Panc1 (cell line): ENCODE results near the gene WFDC9. TPM values are rescaled to one million over a fixed set of nuclear protein-coding genes. Genes with fewer than 3 reads are reported as not detected.
"Not testable (repeated sequence)": the region's sequence is repeated elsewhere in the genome, so short reads cannot be mapped to it uniquely, and the experiment has no call there.

ENCODE experiments used
- ATAC-seq: fragments of 200-7000 bp; cut with Tn5 transposase; 2 replicates; pipeline ENCODE4 v1.9.1; 2020; ENCODE audit warnings: mild to moderate bottlenecking, moderate library complexity
- BruUV-seq: library from RNA; stranded (reverse); fragments of 400-500 nt; replicated peaks from 2 replicates; lab custom pipeline; 2021; lab: Mats Ljungman, UMichigan
- CTCF ChIA-PET: fragments of 300-600 bp; sonication (Branson Sonifier 250); formaldehyde crosslinking; loops from one replicate; lab custom pipeline; 2022; ENCODE audit warnings: antibody characterized with exemption; lab: Charles Lee
- POLR2A ChIA-PET: fragments of 300-600 bp; sonication (Branson Sonifier 250); formaldehyde crosslinking; loops from one replicate; lab custom pipeline; 2022; ENCODE audit warnings: antibody characterized with exemption; lab: Charles Lee
- DNase-seq: peaks from one replicate; pipeline ENCODE4 v3.0.0-alpha.2; 2010; ENCODE audit warnings: low read depth, low spot score
- H3K27ac ChIP-seq: 2 replicates; pipeline ENCODE4 v1.5.1; 2011; ENCODE audit warnings: mild to moderate bottlenecking, low read length, inconsistent platforms
- H3K27me3 ChIP-seq: fragments of 200-500 bp; sonication (Bioruptor generic); 2 replicates; pipeline ENCODE4 v1.6.0; 2014; ENCODE audit warnings: low read length, inconsistent platforms; ENCODE audit not compliant: control insufficient read depth, insufficient read depth
- H3K36me3 ChIP-seq: fragments of 200-500 bp; sonication (Bioruptor generic); 2 replicates; pipeline ENCODE4 v1.5.1; 2014; ENCODE audit warnings: inconsistent platforms, mild to moderate bottlenecking, low read length, moderate library complexity; ENCODE audit not compliant: control insufficient read depth, insufficient read depth
- H3K4me1 ChIP-seq: 2 replicates; pipeline ENCODE4 v1.5.1; 2011; ENCODE audit warnings: inconsistent platforms, mild to moderate bottlenecking, low read length, moderate library complexity; ENCODE audit not compliant: control insufficient read depth, insufficient read depth
- H3K4me3 ChIP-seq, 2 experiments: 2 replicates each; pipeline ENCODE4 v1.5.1; 2011 to 2012; ENCODE audit warnings: low read depth in 2 of 2, low read length in 2 of 2, mild to moderate bottlenecking in 2 of 2, inconsistent platforms in 1 of 2, moderate library complexity in 1 of 2
- H3K9me3 ChIP-seq: fragments of 200-500 bp; sonication (Bioruptor generic); 2 replicates; pipeline ENCODE4 v1.5.1; 2014; ENCODE audit warnings: low read depth, mild to moderate bottlenecking, inconsistent platforms, low read length, moderate library complexity; ENCODE audit not compliant: control insufficient read depth, insufficient read depth
- POLR2AphosphoS5 ChIP-seq: IDR thresholded peaks from 2 replicates; pipeline ENCODE4 v1.6.1; 2012; ENCODE audit warnings: mild to moderate bottlenecking, low read depth, low read length, moderate library complexity
- SIN3A ChIP-seq: IDR thresholded peaks from 2 replicates; pipeline ENCODE4 v1.6.1; 2012; ENCODE audit warnings: low read depth, mild to moderate bottlenecking, low read length, moderate library complexity, borderline replicate concordance; ENCODE audit not compliant: insufficient read depth
- TCF7L2 ChIP-seq: IDR thresholded peaks from 2 replicates; pipeline ENCODE4 v1.6.1; 2011; ENCODE audit warnings: mild to moderate bottlenecking, low read depth, low read length, inconsistent platforms
- in situ Hi-C: cut with HindIII; loops from 2 replicates; pipeline ENCODE4 v1.10.0; 2016; ENCODE audit warnings: low sequenced_read_pairs, low pct_unique_long_range_greater_than_20kb
- intact Hi-C: fragments of 100-400 bp; cut with micrococcal nuclease; formaldehyde crosslinking; loops from one replicate; pipeline ENCODE4 v1.10.0; 2022; ENCODE audit not compliant: unreplicated experiment
- total RNA-seq: library from RNA; stranded (reverse); gene quantifications from one replicate; pipeline ENCODE4 v1.2.1, GENCODE V29; 2021; ENCODE audit not compliant: unreplicated experiment
- TF ChIP-seq, protein P1 (sequence below), 2 experiments: IDR thresholded peaks; 2 replicates each; pipeline ENCODE4 v1.6.1; 2011 to 2012; ENCODE audit warnings: low read depth in 2 of 2, control low read depth in 1 of 2, low read length in 1 of 2, mild to moderate bottlenecking in 1 of 2, moderate library complexity in 1 of 2; ENCODE audit not compliant: insufficient read depth in 1 of 2
- TF ChIP-seq, protein P2 (sequence below): fragments of 450-650 bp; IDR thresholded peaks from 2 replicates; pipeline ENCODE4 v1.5.1; 2017; ENCODE audit warnings: mild to moderate bottlenecking

The WFDC9 gene
- total RNA-seq, 1 experiment from 2014 or later, result not detected

DNA sequence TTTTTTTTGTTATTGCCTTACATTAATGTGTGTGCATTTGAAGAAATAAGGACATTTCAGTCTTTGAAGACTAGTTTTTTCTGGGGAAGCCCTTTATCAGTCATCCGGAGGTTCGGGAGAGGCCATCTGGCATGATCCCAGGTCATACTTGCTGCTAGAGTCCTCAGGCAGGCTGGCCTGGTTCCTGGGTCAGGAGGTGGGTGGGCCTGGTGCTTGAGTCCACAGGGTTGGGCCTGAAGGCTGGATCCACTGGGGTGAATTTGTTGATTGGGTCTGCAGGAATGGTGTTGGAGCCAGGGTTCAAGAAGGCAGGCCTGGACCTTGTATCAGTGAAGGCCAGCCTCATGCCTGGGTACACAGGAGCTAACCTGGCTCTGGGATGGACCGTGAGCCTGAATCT, 15.8 kb upstream of the WFDC9 start:
- Histone ChIP-seq H3K4me3 (no peak overlapping the region), H3K9me3 (no peaks in the 10 kb centered on the region), H3K36me3 (no peaks in the 10 kb centered on the region), H3K27ac (no peak overlapping the region), H3K4me1 (no peaks in the 10 kb centered on the region), H3K27me3 (peaks cover 2% of the 10 kb centered on the region; the same call in 1 of the 2 replicates)
- in situ Hi-C loops (no loop called here), intact Hi-C loops (no loop called here)
- DNase-seq (no peak), ATAC-seq (no peak)
- TF ChIP-seq TCF7L2 (no peak), POLR2AphosphoS5 (no peak), SIN3A (no peak)
- TF ChIP-seq, protein P1, sequence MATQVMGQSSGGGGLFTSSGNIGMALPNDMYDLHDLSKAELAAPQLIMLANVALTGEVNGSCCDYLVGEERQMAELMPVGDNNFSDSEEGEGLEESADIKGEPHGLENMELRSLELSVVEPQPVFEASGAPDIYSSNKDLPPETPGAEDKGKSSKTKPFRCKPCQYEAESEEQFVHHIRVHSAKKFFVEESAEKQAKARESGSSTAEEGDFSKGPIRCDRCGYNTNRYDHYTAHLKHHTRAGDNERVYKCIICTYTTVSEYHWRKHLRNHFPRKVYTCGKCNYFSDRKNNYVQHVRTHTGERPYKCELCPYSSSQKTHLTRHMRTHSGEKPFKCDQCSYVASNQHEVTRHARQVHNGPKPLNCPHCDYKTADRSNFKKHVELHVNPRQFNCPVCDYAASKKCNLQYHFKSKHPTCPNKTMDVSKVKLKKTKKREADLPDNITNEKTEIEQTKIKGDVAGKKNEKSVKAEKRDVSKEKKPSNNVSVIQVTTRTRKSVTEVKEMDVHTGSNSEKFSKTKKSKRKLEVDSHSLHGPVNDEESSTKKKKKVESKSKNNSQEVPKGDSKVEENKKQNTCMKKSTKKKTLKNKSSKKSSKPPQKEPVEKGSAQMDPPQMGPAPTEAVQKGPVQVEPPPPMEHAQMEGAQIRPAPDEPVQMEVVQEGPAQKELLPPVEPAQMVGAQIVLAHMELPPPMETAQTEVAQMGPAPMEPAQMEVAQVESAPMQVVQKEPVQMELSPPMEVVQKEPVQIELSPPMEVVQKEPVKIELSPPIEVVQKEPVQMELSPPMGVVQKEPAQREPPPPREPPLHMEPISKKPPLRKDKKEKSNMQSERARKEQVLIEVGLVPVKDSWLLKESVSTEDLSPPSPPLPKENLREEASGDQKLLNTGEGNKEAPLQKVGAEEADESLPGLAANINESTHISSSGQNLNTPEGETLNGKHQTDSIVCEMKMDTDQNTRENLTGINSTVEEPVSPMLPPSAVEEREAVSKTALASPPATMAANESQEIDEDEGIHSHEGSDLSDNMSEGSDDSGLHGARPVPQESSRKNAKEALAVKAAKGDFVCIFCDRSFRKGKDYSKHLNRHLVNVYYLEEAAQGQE (IDR thresholded peaks at IDR 0.05; ENCODE audit: insufficient read depth in 1 of 2, low read depth in 2 of 2, low read length in 1 of 2), result no peak
- TF ChIP-seq, protein P2, sequence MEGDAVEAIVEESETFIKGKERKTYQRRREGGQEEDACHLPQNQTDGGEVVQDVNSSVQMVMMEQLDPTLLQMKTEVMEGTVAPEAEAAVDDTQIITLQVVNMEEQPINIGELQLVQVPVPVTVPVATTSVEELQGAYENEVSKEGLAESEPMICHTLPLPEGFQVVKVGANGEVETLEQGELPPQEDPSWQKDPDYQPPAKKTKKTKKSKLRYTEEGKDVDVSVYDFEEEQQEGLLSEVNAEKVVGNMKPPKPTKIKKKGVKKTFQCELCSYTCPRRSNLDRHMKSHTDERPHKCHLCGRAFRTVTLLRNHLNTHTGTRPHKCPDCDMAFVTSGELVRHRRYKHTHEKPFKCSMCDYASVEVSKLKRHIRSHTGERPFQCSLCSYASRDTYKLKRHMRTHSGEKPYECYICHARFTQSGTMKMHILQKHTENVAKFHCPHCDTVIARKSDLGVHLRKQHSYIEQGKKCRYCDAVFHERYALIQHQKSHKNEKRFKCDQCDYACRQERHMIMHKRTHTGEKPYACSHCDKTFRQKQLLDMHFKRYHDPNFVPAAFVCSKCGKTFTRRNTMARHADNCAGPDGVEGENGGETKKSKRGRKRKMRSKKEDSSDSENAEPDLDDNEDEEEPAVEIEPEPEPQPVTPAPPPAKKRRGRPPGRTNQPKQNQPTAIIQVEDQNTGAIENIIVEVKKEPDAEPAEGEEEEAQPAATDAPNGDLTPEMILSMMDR, result no peak
- ChIA-PET POLR2A (no interaction called here), CTCF (no interaction called here)
- no TSS peak for BruUV-seq

DNA sequence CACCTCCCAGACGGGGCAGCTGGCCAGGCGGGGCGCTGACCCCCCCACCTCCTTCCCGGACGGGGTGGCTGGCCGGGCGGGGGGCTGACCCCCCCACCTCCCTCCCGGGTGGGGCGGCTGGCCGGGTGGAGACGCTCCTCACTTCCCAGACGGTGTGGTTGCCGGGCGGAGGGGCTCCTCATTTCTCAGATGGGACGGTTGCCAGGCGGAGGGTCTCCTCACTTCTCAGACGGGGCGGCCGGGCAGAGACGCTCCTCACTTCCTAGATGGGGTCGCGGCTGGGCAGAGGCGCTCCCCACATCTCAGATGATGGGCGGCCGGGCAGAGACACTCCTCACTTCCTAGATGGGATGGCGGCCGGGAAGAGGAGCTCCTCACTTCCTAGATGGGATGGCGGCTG, 14.8 kb upstream of the WFDC9 start:
- H3K4me3 ChIP-seq, DNase-seq, H3K27ac ChIP-seq, CTCF ChIA-PET, H3K36me3 ChIP-seq, ATAC-seq, in situ Hi-C loops, H3K9me3 ChIP-seq, POLR2A ChIA-PET, H3K4me1 ChIP-seq, BruUV-seq, intact Hi-C loops, H3K27me3 ChIP-seq: not testable (repeated sequence)

DNA sequence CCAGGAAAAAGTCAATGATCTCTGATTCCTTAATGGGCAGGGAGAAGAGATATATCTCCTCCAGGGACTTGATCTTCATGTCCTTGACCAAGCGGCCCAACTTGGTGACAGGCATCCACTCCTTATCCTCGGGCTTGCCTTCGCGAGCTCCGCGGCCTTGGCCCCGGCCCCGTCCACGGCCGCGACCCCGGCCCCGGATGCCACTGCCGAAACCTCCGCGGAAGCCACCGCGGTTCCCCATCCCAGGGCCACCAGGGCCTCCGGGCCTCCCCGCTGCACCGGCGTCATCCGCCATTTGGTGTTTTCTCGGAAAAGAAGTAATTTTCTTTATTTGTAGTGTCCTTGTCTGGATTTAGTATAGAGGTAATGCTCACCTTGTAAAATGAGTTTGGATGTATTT, 10.0 kb upstream of the WFDC9 start:
- DNase-seq, ATAC-seq, H3K36me3 ChIP-seq, CTCF ChIA-PET, H3K27ac ChIP-seq, POLR2A ChIA-PET, BruUV-seq, H3K9me3 ChIP-seq, intact Hi-C loops, H3K4me3 ChIP-seq, H3K4me1 ChIP-seq, in situ Hi-C loops, H3K27me3 ChIP-seq: not testable (repeated sequence)
